H1 (cell line): Measurements from ENCODE around the gene SLC13A2. TPM values are rescaled to one million over a fixed set of nuclear protein-coding genes. Genes with fewer than 3 reads are reported as not detected.
A peak's percentile ranks its signal among the peaks of the same experiment; 100 is the strongest.

Experiments
- CTCF ChIA-PET: fragments of 300-600 bp; sonication (Branson Sonifier 250); formaldehyde crosslinking; loops from one replicate; lab custom pipeline; 2021; ENCODE audit not compliant: partially characterized antibody; lab: Charles Lee
- POLR2A ChIA-PET: fragments of 300-600 bp; sonication (Branson Sonifier 250); formaldehyde crosslinking; loops from one replicate; lab custom pipeline; 2021; ENCODE audit warnings: inconsistent platforms; ENCODE audit not compliant: partially characterized antibody; lab: Charles Lee
- DNase-seq, 2 experiments: peaks; one replicate each; pipeline versions ENCODE4 v3.0.0 to v3.0.0-alpha.2; 2010 to 2022; ENCODE audit warnings: low spot score in 2 of 2, low read depth in 1 of 2, mixed read lengths in 1 of 2
- FAIRE-seq: peaks from 2 replicates; lab custom pipeline; 2011; peaks lifted over from hg19 to GRCh38; lab: Jason Lieb, UNC
- H2AFZ ChIP-seq: 2 replicates; pipeline ENCODE4 v1.8.1; 2012; ENCODE audit warnings: low read length, inconsistent platforms
- H2AK5ac ChIP-seq: 2 replicates; pipeline ENCODE4 v1.6.1; 2013; ENCODE audit warnings: low read depth, low read length
- H2BK120ac ChIP-seq: replicated peaks from 2 replicates; pipeline ENCODE3; 2013; ENCODE audit warnings: low read depth, low read length, inconsistent platforms
- H2BK12ac ChIP-seq: 2 replicates; pipeline ENCODE4 v1.6.1; 2013; ENCODE audit warnings: low read depth, low read length
- H2BK15ac ChIP-seq: 2 replicates; pipeline ENCODE4 v1.6.1; 2013; ENCODE audit warnings: low read length
- H2BK20ac ChIP-seq: 2 replicates; pipeline ENCODE4 v1.6.1; 2013; ENCODE audit warnings: low read length
- H2BK5ac ChIP-seq: 2 replicates; pipeline ENCODE4 v1.6.1; 2013; ENCODE audit warnings: low read depth, low read length
- H3K14ac ChIP-seq: 2 replicates; pipeline ENCODE4 v1.6.1; 2013; ENCODE audit warnings: inconsistent platforms; ENCODE audit not compliant: insufficient read length
- H3K18ac ChIP-seq: 2 replicates; pipeline ENCODE4 v1.6.1; 2013; ENCODE audit warnings: low read length; ENCODE audit errors: extremely low read depth
- H3K23ac ChIP-seq: 2 replicates; pipeline ENCODE4 v1.6.1; 2013; ENCODE audit warnings: inconsistent platforms; ENCODE audit not compliant: insufficient read length
- H3K23me2 ChIP-seq: 2 replicates; pipeline ENCODE4 v1.6.1; 2013; ENCODE audit warnings: low read depth, low read length
- H3K27ac ChIP-seq: 2 replicates; pipeline ENCODE4 v1.6.1; 2011; ENCODE audit warnings: low read depth, low read length, inconsistent platforms
- H3K27me3 ChIP-seq, 4 experiments: replicated peaks in 1 of 4; 1 replicate in 1 of 4; 2 replicates in 3 of 4; pipeline versions ENCODE4 v1.6.1 to v1.8.1; 2011 to 2013; ENCODE audit warnings: low read length in 3 of 4, mild to moderate bottlenecking in 3 of 4, inconsistent platforms in 2 of 4, mixed read lengths in 2 of 4, moderate library complexity in 1 of 4; ENCODE audit not compliant: control insufficient read depth in 3 of 4, insufficient read depth in 3 of 4; ENCODE audit errors: extremely low read depth in 1 of 4
- H3K36me3 ChIP-seq, 4 experiments: 2 replicates each; pipeline versions ENCODE4 v1.6.1 to v1.8.1; 2011 to 2013; ENCODE audit warnings: mild to moderate bottlenecking in 4 of 4, low read length in 3 of 4, moderate library complexity in 2 of 4, control low read depth in 1 of 4, inconsistent platforms in 1 of 4; ENCODE audit not compliant: insufficient read depth in 4 of 4, control insufficient read depth in 2 of 4
- H3K4ac ChIP-seq: replicated peaks from 2 replicates; pipeline ENCODE3; 2013; ENCODE audit warnings: low read length, low read depth, mixed read lengths, inconsistent platforms; ENCODE audit not compliant: insufficient read length
- H3K4me1 ChIP-seq, 4 experiments: replicated peaks in 1 of 4; 1 replicate in 1 of 4; 2 replicates in 3 of 4; pipeline versions ENCODE4 v1.6.1 to v1.8.1; 2011 to 2013; ENCODE audit warnings: low read length in 3 of 4, inconsistent platforms in 2 of 4, mixed read lengths in 1 of 4; ENCODE audit not compliant: insufficient read depth in 4 of 4, control insufficient read depth in 3 of 4
- H3K4me2 ChIP-seq, 2 experiments: 2 replicates each; pipeline versions ENCODE4 v1.6.1 to v1.8.1; 2011 to 2013; ENCODE audit warnings: low read depth in 2 of 2, low read length in 2 of 2, control low read depth in 1 of 2, inconsistent platforms in 1 of 2, mild to moderate bottlenecking in 1 of 2; ENCODE audit not compliant: insufficient read depth in 1 of 2
- H3K4me3 ChIP-seq, 4 experiments: fragments of 200-600, 300-600 bp in 1 of 4; sonication (generic), shearing (Covaris generic), sonication (Bioruptor Twin) in 1 of 4; 2 replicates each; pipeline versions ENCODE4 v1.5.1 to v1.8.1; 2011 to 2016; ENCODE audit warnings: low read length in 4 of 4, low read depth in 3 of 4, control low read depth in 2 of 4, inconsistent platforms in 2 of 4, mild to moderate bottlenecking in 2 of 4, mixed read lengths in 1 of 4, moderate library complexity in 1 of 4; ENCODE audit not compliant: insufficient read depth in 2 of 4; ENCODE audit errors: extremely low read depth in 1 of 4
- H3K56ac ChIP-seq: replicated peaks from 2 replicates; pipeline ENCODE3; 2013; ENCODE audit warnings: low read depth, mild to moderate bottlenecking, mixed read lengths, low read length, inconsistent platforms; ENCODE audit not compliant: insufficient read length
- H3K79me1 ChIP-seq: 2 replicates; pipeline ENCODE4 v1.6.1; 2013; ENCODE audit warnings: low read depth, low read length, control low read depth
- H3K79me2 ChIP-seq, 2 experiments: 2 replicates each; pipeline versions ENCODE4 v1.6.1 to v1.8.1; 2012 to 2013; ENCODE audit warnings: low read length in 2 of 2, mild to moderate bottlenecking in 2 of 2, inconsistent platforms in 1 of 2; ENCODE audit not compliant: insufficient read depth in 2 of 2, control insufficient read depth in 1 of 2
- H3K9ac ChIP-seq, 4 experiments: replicated peaks in 1 of 4; 1 replicate in 1 of 4; 2 replicates in 3 of 4; pipeline versions ENCODE4 v1.6.1 to v1.8.1; 2011 to 2013; ENCODE audit warnings: low read depth in 3 of 4, low read length in 3 of 4, control low read depth in 2 of 4, mild to moderate bottlenecking in 2 of 4, moderate library complexity in 2 of 4, inconsistent platforms in 1 of 4; ENCODE audit errors: extremely low read depth in 1 of 4
- H3K9me3 ChIP-seq, 2 experiments: 2 replicates each; pipeline versions ENCODE4 v1.6.1 to v1.8.1; 2012 to 2013; ENCODE audit warnings: mild to moderate bottlenecking in 2 of 2, moderate library complexity in 2 of 2, control low read depth in 1 of 2, inconsistent platforms in 1 of 2, low read depth in 1 of 2, low read length in 1 of 2, mixed read lengths in 1 of 2; ENCODE audit not compliant: insufficient read depth in 2 of 2
- H4K20me1 ChIP-seq, 2 experiments: replicated peaks in 1 of 2; 2 replicates each; pipeline versions ENCODE3 to v1.8.1; 2011 to 2013; ENCODE audit warnings: inconsistent platforms in 2 of 2, low read length in 2 of 2, mild to moderate bottlenecking in 1 of 2; ENCODE audit not compliant: insufficient read depth in 2 of 2, control insufficient read depth in 1 of 2
- H4K5ac ChIP-seq: 2 replicates; pipeline ENCODE4 v1.6.1; 2013; ENCODE audit warnings: low read length, low read depth, mixed read lengths, inconsistent platforms; ENCODE audit not compliant: insufficient read length
- H4K8ac ChIP-seq: 2 replicates; pipeline ENCODE4 v1.8.0; 2013; ENCODE audit warnings: mild to moderate bottlenecking, moderate library complexity, low read length, inconsistent platforms; ENCODE audit not compliant: insufficient read depth; ENCODE audit errors: extremely low read depth
- H4K91ac ChIP-seq: replicated peaks from 2 replicates; pipeline ENCODE3; 2013; ENCODE audit warnings: low read length, mixed read lengths, inconsistent platforms; ENCODE audit not compliant: insufficient read length
- ATF2 ChIP-seq: IDR thresholded peaks from 2 replicates; pipeline ENCODE4 v1.6.1; 2012; ENCODE audit warnings: low read length, inconsistent platforms
- EP300 ChIP-seq, 2 experiments: IDR thresholded peaks; 1 replicate in 1 of 2; 2 replicates in 1 of 2; pipeline ENCODE4 v1.6.1; 2011 to 2012; ENCODE audit warnings: low read depth in 2 of 2, low read length in 2 of 2, mild to moderate bottlenecking in 2 of 2, borderline replicate concordance in 1 of 2, inconsistent platforms in 1 of 2, moderate library complexity in 1 of 2
- JUN ChIP-seq: IDR thresholded peaks from 2 replicates; pipeline ENCODE4 v1.6.1; 2011; ENCODE audit warnings: low read depth, mild to moderate bottlenecking, improper control_type of control experiment, low read length
- NRF1 ChIP-seq: IDR thresholded peaks from 2 replicates; pipeline ENCODE4 v1.6.1; 2011; ENCODE audit warnings: mild to moderate bottlenecking, low read depth, low read length, improper control_type of control experiment
- PHF8 ChIP-seq: fragments of 200-600 bp; sonication (generic); conservative IDR thresholded peaks from 2 replicates; pipeline ENCODE4 v1.7.1; 2012; ENCODE audit warnings: low read depth, mild to moderate bottlenecking, inconsistent platforms, low read length, moderate library complexity
- POLR2A ChIP-seq, 2 experiments: IDR thresholded peaks; 1 replicate in 1 of 2; 2 replicates in 1 of 2; pipeline ENCODE4 v1.6.1; 2011; ENCODE audit warnings: low read depth in 2 of 2, low read length in 2 of 2, mild to moderate bottlenecking in 2 of 2; ENCODE audit errors: control extremely low read depth in 1 of 2
- RBBP5 ChIP-seq: IDR thresholded peaks from 2 replicates; pipeline ENCODE4 v1.7.1; 2012; ENCODE audit warnings: low read depth, mild to moderate bottlenecking, inconsistent platforms, low read length, moderate library complexity, borderline replicate concordance
- RNF2 ChIP-seq: fragments of 200-900, 300-1000 bp; sonication (generic); IDR thresholded peaks from 2 replicates; pipeline ENCODE4 v1.7.1; 2016; ENCODE audit warnings: borderline replicate concordance, low read depth, mild to moderate bottlenecking, antibody characterized with exemption, low read length; ENCODE audit not compliant: poor library complexity, severe bottlenecking; ENCODE audit errors: missing control alignments
- SIX5 ChIP-seq: IDR thresholded peaks from 2 replicates; pipeline ENCODE4 v1.6.1; 2011; ENCODE audit warnings: mild to moderate bottlenecking, low read depth, low read length
- SRF ChIP-seq: IDR thresholded peaks from 2 replicates; pipeline ENCODE4 v1.6.1; 2011; ENCODE audit warnings: mild to moderate bottlenecking, low read depth, low read length, moderate library complexity
- TEAD4 ChIP-seq: IDR thresholded peaks from 2 replicates; pipeline ENCODE4 v1.6.1; 2012; ENCODE audit warnings: low read depth, low read length, inconsistent platforms, mixed read lengths
- ZNF274 ChIP-seq: IDR thresholded peaks from 2 replicates; pipeline ENCODE4 v1.7.0; 2012; ENCODE audit warnings: low read length, borderline replicate concordance; ENCODE audit errors: extremely low read depth
- WGBS, 2 experiments: shearing (Covaris generic) in 1 of 2; methylation state at CpG; one replicate each; pipeline versions ENCODE4 v1.1.6 to v1.1.7; 2013 to 2015; ENCODE audit warnings: low lambda C conversion rate in 2 of 2, mixed read lengths in 2 of 2, inconsistent platforms in 1 of 2, low coverage in 1 of 2, missing lambda C conversion rate in 1 of 2; ENCODE audit not compliant: insufficient replicate concordance in 2 of 2, insufficient coverage in 1 of 2, insufficient read length in 1 of 2; ENCODE audit errors: extremely low coverage in 1 of 2, missing lambda C conversion rate in 1 of 2; 5-methylcytosine and 5-hydroxymethylcytosine counted together
- polyA plus RNA-seq, 7 experiments: library from polyadenylated mRNA; depleted of rRNA in 3 of 7; stranded (reverse) in 5 of 7; unstranded in 2 of 7; fragments of >200 nt in 5 of 7; fragments of 200-250 nt in 2 of 7; gene quantifications; 1 replicate in 5 of 7; 2 replicates in 1 of 7; 4 replicates in 1 of 7; pipeline versions ENCODE4 v1.2.1 to v1.2.3, GENCODE V29; 2011 to 2013; ENCODE audit warnings: missing spikeins in 2 of 7, mixed read lengths in 2 of 7
- total RNA-seq: library from RNA; stranded (reverse); fragmentation: NEBNext Ultra II Directional; extraction: Animal tissue kit (Norgen Biotek cat#: 25700); gene quantifications from 2 replicates; pipeline ENCODE4 v1.2.1, GENCODE V29; 2021

Gene SLC13A2
- total and polyA plus RNA-seq, 2 of the 8 experiments (the other 6 are each of a cell fraction or from before 2014, with no cell fraction given): not detected

- Histone ChIP-seq H3K27ac (no peak overlapping the region), H3K56ac (no peak overlapping the region), H4K20me1 (no peaks in the 10 kb centered on the region), H3K18ac (no peak overlapping the region), H4K5ac (no peak overlapping the region), H2BK5ac (no peak overlapping the region), H2AK5ac (no peak overlapping the region), H4K8ac (no peak overlapping the region), H3K4me3 (no peak overlapping the region), H4K91ac (no peak overlapping the region), H3K23ac (no peak overlapping the region), H3K79me1 (no peaks in the 10 kb centered on the region), H2BK12ac (no peak overlapping the region), H3K23me2 (no peaks in the 10 kb centered on the region), H3K4me2 (no peak overlapping the region), H3K4ac (no peak overlapping the region), H3K36me3 (no peaks in the 10 kb centered on the region), H3K9ac (no peak overlapping the region), H3K4me1 (peaks cover 0 to 3% (median under 1%) of the 10 kb centered on the region in 4 experiments; a peak in 1 of 7 replicates), H3K14ac (no peak overlapping the region), H2BK120ac (no peak overlapping the region), H2BK20ac (no peak overlapping the region), H3K9me3 (no peaks in the 10 kb centered on the region), H2BK15ac (no peak overlapping the region), H2AFZ (no peak overlapping the region), H3K79me2 (no peaks in the 10 kb centered on the region), H3K27me3 (no peaks in the 10 kb centered on the region; a peak in 1 of 7 replicates)
- CTCF ChIA-PET: interaction anchor here (0.6 to 1.7 kb wide), 5 partner anchors 12 to 147 kb away, joined by 4 to 5 read pairs (median 5); no protein-coding TSS in a partner anchor
- FAIRE-seq: no peak
- POLR2A ChIA-PET: interaction anchor here (1.0 kb wide), 1 partner anchor 99 kb away, joined by 3 read pairs; no protein-coding TSS in a partner anchor
- DNase-seq: peak in 1 of 2 experiments; percentile 36
- WGBS, 2 experiments: 76% methylated on average over 9 of the region's 9 CpGs; no CpG with 5 or more reads in 1 of the 2 experiments
- TF ChIP-seq TEAD4 (no peak), NRF1 (no peak), RBBP5 (no peak), SRF (no peak), RNF2 (no peak), ZNF274 (no peak), PHF8 (no peak), SIX5 (no peak), POLR2A (IDR thresholded peaks at IDR 0.05; ENCODE audit: control extremely low read depth in 1 of 2, low read depth in 2 of 2, low read length in 2 of 2) (no peak), EP300 (IDR thresholded peaks at IDR 0.05; ENCODE audit: borderline replicate concordance in 1 of 2, low read depth in 2 of 2, low read length in 2 of 2) (no peak), ATF2 (no peak), JUN (no peak)
These were observed 7.4 kb upstream of the SLC13A2 start for GRCh38 chr17:28466001-28466400.
